ENCODE results near the gene IL17RD. TPM values are rescaled to one million over a fixed set of nuclear protein-coding genes. Genes with fewer than 3 reads are reported as not detected.

The IL17RD gene
- total and polyA plus RNA-seq, 2 of the 4 experiments (the other 2 are of a cell fraction), result 0.72 to 0.92 TPM

- TF ChIP-seq BHLHE40 (IDR thresholded peaks at IDR 0.05; ENCODE audit: low read depth, low read length), result no peak
- TF ChIP-seq RAD21 (IDR thresholded peaks at IDR 0.05; ENCODE audit: low read length), result no peak
- TF ChIP-seq SMC3 (IDR thresholded peaks at IDR 0.05; ENCODE audit: low read depth, low read length), result no peak
- no peak for TF ChIP-seq RFX5 (IDR thresholded peaks at IDR 0.05; ENCODE audit: low read depth, low read length)
- ChIA-PET CTCF (no interaction called here), POLR2A (ENCODE audit: unreplicated experiment) (no interaction called here)
- no peak overlapping the region for H2BK20ac ChIP-seq (ENCODE audit: low read depth, low read length)
- no peak overlapping the region for H3K27ac ChIP-seq (ENCODE audit: insufficient read depth, low read length)
- no peak overlapping the region for H3K18ac ChIP-seq (ENCODE audit: low read depth, low read length)
- no peak overlapping the region for H2AK9ac ChIP-seq (replicated peaks; ENCODE audit: low read depth, low read length, poor library complexity)
- in situ Hi-C loops (cut with MboI; ENCODE audit: low sequenced_read_pairs) (no loop called here), intact Hi-C loops (cut with micrococcal nuclease) (no loop called here), dilution Hi-C loops (cut with HindIII; ENCODE audit: low sequenced_read_pairs, unreplicated experiment) (no loop called here)
- ATAC-seq (ENCODE audit: low read depth) (no peak), DNase-seq (no peak)
- no peak overlapping the region for H3K4me2 ChIP-seq (ENCODE audit: low read depth, low read length)
- H3K4me3 ChIP-seq (ENCODE audit: insufficient read depth, low read depth, low read length), result no peak overlapping the region
- no peak overlapping the region for H4K8ac ChIP-seq (ENCODE audit: low read depth in 2 of 2, low read length in 2 of 2)
- WGBS, 2 experiments (ENCODE audit: extremely low coverage in 2 of 2, insufficient read length in 1 of 2), result no CpG with 5 or more reads among the region's 6 CpGs
- no peaks in the 10 kb centered on the region for H3K9me1 ChIP-seq (ENCODE audit: insufficient read depth, low read length)
- no peak overlapping the region for H3K4ac ChIP-seq (ENCODE audit: low read depth, low read length)
- BruUV-seq (replicated peaks), result no TSS peak
- no peaks in the 10 kb centered on the region for H3K36me3 ChIP-seq (ENCODE audit: control insufficient read depth, insufficient read depth, low read length)
- no peak overlapping the region for H4K91ac ChIP-seq (ENCODE audit: insufficient read depth, low read depth, low read length)
- H3K4me1 ChIP-seq (ENCODE audit: control insufficient read depth, insufficient read depth, low read length), result peaks cover 2% of the 10 kb centered on the region; the same call in 1 of the 2 replicates
- no peak overlapping the region for H2BK15ac ChIP-seq (ENCODE audit: low read depth, low read length)
- no peak overlapping the region for H2BK120ac ChIP-seq (ENCODE audit: low read depth, low read length)
- H2BK5ac ChIP-seq (ENCODE audit: low read depth, low read length, poor library complexity, severe bottlenecking), result no peak overlapping the region
- H3K9ac ChIP-seq (ENCODE audit: low read depth, low read length), result no peak overlapping the region
- no peak overlapping the region for H3K14ac ChIP-seq (replicated peaks; ENCODE audit: low read depth, low read length)
- no peak overlapping the region for H3K56ac ChIP-seq (ENCODE audit: extremely low read depth, insufficient read depth, low read length)
- H2AFZ ChIP-seq (replicated peaks; ENCODE audit: low read length, poor library complexity), result no peak overlapping the region
- no peaks in the 10 kb centered on the region for H4K20me1 ChIP-seq (ENCODE audit: insufficient read depth, low read length)
- no peak overlapping the region for H2AK5ac ChIP-seq (ENCODE audit: low read depth, low read length)
- no peaks in the 10 kb centered on the region for H3K79me1 ChIP-seq (ENCODE audit: low read depth in 1 of 2, low read length in 2 of 2)
- H3K23ac ChIP-seq (ENCODE audit: low read depth, low read length), result no peak overlapping the region
- H3K9me3 ChIP-seq (ENCODE audit: control insufficient read depth, insufficient read depth, low read length), result no peaks in the 10 kb centered on the region
- no peaks in the 10 kb centered on the region; the same call in 1 of the 2 replicates for H3K27me3 ChIP-seq (ENCODE audit: control insufficient read depth, insufficient read depth, low read length)
- no peak overlapping the region for H4K5ac ChIP-seq (ENCODE audit: low read depth, low read length)
These were observed 107.8 kb downstream of the IL17RD start for GRCh38 chr3:57057351-57057750.
